ENCODE data around the gene GNA12. TPM values are rescaled to one million over a fixed set of nuclear protein-coding genes. Genes with fewer than 3 reads are reported as not detected.
"Not testable (repeated sequence)": the region's sequence is repeated elsewhere in the genome, so short reads cannot be mapped to it uniquely, and the experiment has no call there.

The GNA12 gene
- total RNA-seq, 2 donors from 2014 or later = 12.2 to 17.5 TPM

GRCh38 chr7:2700141-2700850, 143.8 kb downstream of the GNA12 start:
- Histone ChIP-seq H3K27me3 (no peaks in the 10 kb centered on the region), H3K36me3 (replicated peaks in 1 of 2; ENCODE audit: insufficient read depth in 1 of 2, low read depth in 2 of 2) (no peaks in the 10 kb centered on the region), H3K4me3 (no peak overlapping the region), H3K4me1 (no peaks in the 10 kb centered on the region), H3K9me3 (no peaks in the 10 kb centered on the region), H3K27ac (no peak overlapping the region)
- ATAC-seq = no peak
- TF ChIP-seq POLR2A (IDR thresholded peaks at IDR 0.05) = no peak
- TF ChIP-seq, protein P1, sequence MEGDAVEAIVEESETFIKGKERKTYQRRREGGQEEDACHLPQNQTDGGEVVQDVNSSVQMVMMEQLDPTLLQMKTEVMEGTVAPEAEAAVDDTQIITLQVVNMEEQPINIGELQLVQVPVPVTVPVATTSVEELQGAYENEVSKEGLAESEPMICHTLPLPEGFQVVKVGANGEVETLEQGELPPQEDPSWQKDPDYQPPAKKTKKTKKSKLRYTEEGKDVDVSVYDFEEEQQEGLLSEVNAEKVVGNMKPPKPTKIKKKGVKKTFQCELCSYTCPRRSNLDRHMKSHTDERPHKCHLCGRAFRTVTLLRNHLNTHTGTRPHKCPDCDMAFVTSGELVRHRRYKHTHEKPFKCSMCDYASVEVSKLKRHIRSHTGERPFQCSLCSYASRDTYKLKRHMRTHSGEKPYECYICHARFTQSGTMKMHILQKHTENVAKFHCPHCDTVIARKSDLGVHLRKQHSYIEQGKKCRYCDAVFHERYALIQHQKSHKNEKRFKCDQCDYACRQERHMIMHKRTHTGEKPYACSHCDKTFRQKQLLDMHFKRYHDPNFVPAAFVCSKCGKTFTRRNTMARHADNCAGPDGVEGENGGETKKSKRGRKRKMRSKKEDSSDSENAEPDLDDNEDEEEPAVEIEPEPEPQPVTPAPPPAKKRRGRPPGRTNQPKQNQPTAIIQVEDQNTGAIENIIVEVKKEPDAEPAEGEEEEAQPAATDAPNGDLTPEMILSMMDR (IDR thresholded peaks at IDR 0.05) = no peak
- 75 to 77% methylated on average over 21 to 40 of the region's 40 CpGs for WGBS, 2 donors
- intact Hi-C loops (cut with DNase I) = no loop called here
- no peak for DNase-seq

DNA sequence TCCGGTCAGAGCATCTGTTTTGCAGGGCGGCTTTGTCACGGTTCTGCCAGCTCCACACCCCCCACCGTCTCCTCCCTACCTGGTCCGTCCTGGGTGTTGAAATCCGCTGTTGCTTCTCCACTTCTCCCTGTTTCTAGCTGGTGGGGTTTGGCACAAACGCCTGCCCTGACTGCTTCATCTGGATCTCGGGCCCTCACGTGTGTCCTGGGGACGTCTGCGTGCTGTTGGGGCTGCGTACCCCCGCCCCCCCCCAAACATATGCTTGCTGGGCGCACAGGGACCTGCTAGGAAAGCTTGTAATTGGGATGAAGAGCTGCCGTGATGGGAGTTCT, 144.9 kb downstream of the GNA12 start:
- Histone ChIP-seq H3K4me1 (no peaks in the 10 kb centered on the region), H3K27ac (no peak overlapping the region), H3K4me3 (no peak overlapping the region), H3K36me3 (replicated peaks in 1 of 2; ENCODE audit: insufficient read depth in 1 of 2, low read depth in 2 of 2) (no peaks in the 10 kb centered on the region), H3K9me3 (no peaks in the 10 kb centered on the region), H3K27me3 (no peaks in the 10 kb centered on the region)
- intact Hi-C loops (cut with DNase I) = no loop called here
- no peak for ATAC-seq
- TF ChIP-seq, protein P1 (IDR thresholded peaks at IDR 0.05) = no peak
- no peak for TF ChIP-seq POLR2A (IDR thresholded peaks at IDR 0.05)
- no peak for DNase-seq
- 38 to 63% methylated on average over 15 of the region's 15 CpGs for WGBS, 2 donors

DNA sequence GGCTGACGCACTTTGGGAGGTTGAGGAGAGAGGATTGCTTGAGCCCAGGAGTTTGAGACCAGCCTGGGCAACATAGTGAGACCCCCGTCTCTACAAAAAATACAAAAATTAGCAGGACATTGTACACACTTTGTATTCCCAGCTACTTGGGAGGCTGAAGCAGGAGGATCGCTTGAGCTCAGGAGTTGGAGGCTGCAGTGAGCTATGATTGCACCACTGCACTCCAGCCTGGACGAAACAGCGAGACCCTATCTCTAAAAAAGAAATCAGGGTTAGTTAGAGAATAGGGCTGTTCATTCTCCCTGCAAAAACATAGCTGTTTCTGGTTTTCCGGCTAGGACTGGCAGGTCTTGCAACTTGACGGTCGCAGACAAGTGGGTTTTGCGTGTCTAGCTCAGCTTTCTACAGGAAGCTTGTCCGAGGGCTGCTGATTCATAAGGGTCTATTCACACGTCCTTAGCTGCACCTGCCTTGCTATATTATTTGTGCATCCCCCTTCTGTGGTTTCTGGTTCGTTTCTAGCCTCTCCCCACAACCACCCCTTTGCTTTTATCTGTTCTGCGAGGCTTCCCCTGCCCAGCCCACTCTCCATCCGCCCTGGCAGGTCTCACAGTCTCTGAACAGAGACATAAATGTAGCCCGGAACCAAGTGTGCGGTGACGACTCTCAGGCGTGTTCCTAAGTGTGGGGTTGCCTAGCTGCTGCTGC, 145.4 kb downstream of the GNA12 start:
- no peak for ATAC-seq
- H3K27me3 ChIP-seq = no peaks in the 10 kb centered on the region
- intact Hi-C loops (cut with DNase I) = no loop called here
- no peaks in the 10 kb centered on the region for H3K4me1 ChIP-seq
- DNase-seq = no peak
- 45 to 51% methylated on average over 16 to 18 of the region's 18 CpGs for WGBS, 2 donors
- H3K27ac ChIP-seq = no peak overlapping the region
- TF ChIP-seq, protein P1 (IDR thresholded peaks at IDR 0.05) = no peak
- TF ChIP-seq POLR2A (IDR thresholded peaks at IDR 0.05) = no peak
- no peaks in the 10 kb centered on the region for H3K36me3 ChIP-seq (replicated peaks in 1 of 2; ENCODE audit: insufficient read depth in 1 of 2, low read depth in 2 of 2)
- no peak overlapping the region for H3K4me3 ChIP-seq
- H3K9me3 ChIP-seq = no peaks in the 10 kb centered on the region

- H3K36me3 ChIP-seq (replicated peaks in 1 of 2; ENCODE audit: insufficient read depth in 1 of 2, low read depth in 2 of 2); H3K27me3 ChIP-seq; H3K4me1 ChIP-seq; intact Hi-C loops (cut with DNase I); H3K4me3 ChIP-seq; ATAC-seq; H3K27ac ChIP-seq; H3K9me3 ChIP-seq; DNase-seq: not testable (repeated sequence)
- 75 to 79% methylated on average over 6 to 8 of the region's 8 CpGs for WGBS, 2 donors
Measured at GRCh38 chr7:2694122-2694436, 150.0 kb downstream of the GNA12 start.

GRCh38 chr7:2693420-2694121, 150.5 kb downstream of the GNA12 start:
- whole genome bisulfite sequencing, 2 donors = 84 to 85% methylated on average over 16 to 19 of the region's 19 CpGs
- H3K27me3 ChIP-seq; H3K36me3 ChIP-seq (replicated peaks in 1 of 2; ENCODE audit: insufficient read depth in 1 of 2, low read depth in 2 of 2); H3K4me1 ChIP-seq; intact Hi-C loops (cut with DNase I); H3K4me3 ChIP-seq; DNase-seq; ATAC-seq; H3K27ac ChIP-seq; H3K9me3 ChIP-seq: not testable (repeated sequence)
